ENCODE measurements around the gene PPIE.
"Not testable (repeated sequence)": the region's sequence is repeated elsewhere in the genome, so short reads cannot be mapped to it uniquely, and the experiment has no call there.

Gene PPIE

GRCh38 chr1:39759436-39759726, 20.7 kb downstream of the PPIE start:
- H3K9me3 ChIP-seq: no peaks in the 10 kb centered on the region
- intact Hi-C loops (cut with DNase I; ENCODE audit: low total_unique reads): no loop called here
- DNase-seq: no peak
- no peaks in the 10 kb centered on the region for H3K4me1 ChIP-seq
- H3K27me3 ChIP-seq: no peaks in the 10 kb centered on the region
- no peak overlapping the region for H3K27ac ChIP-seq
- peaks cover 27 to 86% (median 52%) of the 10 kb centered on the region in 3 donors for H3K36me3 ChIP-seq
- TF ChIP-seq CTCF (IDR thresholded peaks at IDR 0.05): no peak
- no peak overlapping the region for H3K4me3 ChIP-seq

- Histone ChIP-seq H3K27me3 (no peaks in the 10 kb centered on the region), H3K36me3 (peaks cover 18 to 77% (median 46%) of the 10 kb centered on the region in 3 donors), H3K27ac (no peak overlapping the region), H3K4me3 (no peak overlapping the region), H3K9me3 (no peaks in the 10 kb centered on the region), H3K4me1 (no peaks in the 10 kb centered on the region)
- no peak for TF ChIP-seq CTCF (IDR thresholded peaks at IDR 0.05)
- DNase-seq: no peak
- intact Hi-C loops (cut with DNase I; ENCODE audit: low total_unique reads): no loop called here
Measured at GRCh38 chr1:39760074-39761008, 21.7 kb downstream of the PPIE start.

- H3K36me3 ChIP-seq: peaks cover 12 to 70% (median 43%) of the 10 kb centered on the region in 3 donors
- no peak overlapping the region for H3K27ac ChIP-seq
- intact Hi-C loops (cut with DNase I; ENCODE audit: low total_unique reads): no loop called here
- no peaks in the 10 kb centered on the region for H3K27me3 ChIP-seq
- no peaks in the 10 kb centered on the region for H3K9me3 ChIP-seq
- DNase-seq: no peak
- no peak overlapping the region for H3K4me3 ChIP-seq
- TF ChIP-seq CTCF (IDR thresholded peaks at IDR 0.05): no peak
- H3K4me1 ChIP-seq: no peaks in the 10 kb centered on the region
Measured at GRCh38 chr1:39761016-39761415, 22.3 kb downstream of the PPIE start.

GRCh38 chr1:39761557-39762260, 23.0 kb downstream of the PPIE start:
- H3K4me3 ChIP-seq: no peak overlapping the region
- H3K27ac ChIP-seq: no peak overlapping the region
- H3K27me3 ChIP-seq: no peaks in the 10 kb centered on the region
- no peaks in the 10 kb centered on the region for H3K9me3 ChIP-seq
- intact Hi-C loops (cut with DNase I; ENCODE audit: low total_unique reads): no loop called here
- TF ChIP-seq CTCF (IDR thresholded peaks at IDR 0.05): no peak
- peaks cover 10 to 63% (median 39%) of the 10 kb centered on the region in 3 donors for H3K36me3 ChIP-seq
- no peaks in the 10 kb centered on the region for H3K4me1 ChIP-seq
- DNase-seq: no peak

GRCh38 chr1:39762550-39763540, 24.2 kb downstream of the PPIE start:
- H3K9me3 ChIP-seq: no peaks in the 10 kb centered on the region
- no peak for DNase-seq
- no peak for TF ChIP-seq CTCF (IDR thresholded peaks at IDR 0.05)
- H3K36me3 ChIP-seq: peaks cover 10 to 52% (median 28%) of the 10 kb centered on the region in 3 donors
- H3K4me1 ChIP-seq: no peaks in the 10 kb centered on the region
- no peak overlapping the region for H3K27ac ChIP-seq
- no peak overlapping the region for H3K4me3 ChIP-seq
- no peaks in the 10 kb centered on the region for H3K27me3 ChIP-seq
- intact Hi-C loops (cut with DNase I; ENCODE audit: low total_unique reads): no loop called here

- peaks cover 3 to 42% (median 18%) of the 10 kb centered on the region in 3 donors for H3K36me3 ChIP-seq
- H3K27ac ChIP-seq; H3K27me3 ChIP-seq; H3K4me1 ChIP-seq; DNase-seq; H3K4me3 ChIP-seq; H3K9me3 ChIP-seq; intact Hi-C loops (cut with DNase I; ENCODE audit: low total_unique reads): not testable (repeated sequence)
Measured at GRCh38 chr1:39763619-39764374, 25.1 kb downstream of the PPIE start.

GRCh38 chr1:39764512-39764911, 25.8 kb downstream of the PPIE start:
- H3K4me1 ChIP-seq; H3K27me3 ChIP-seq; H3K4me3 ChIP-seq; H3K9me3 ChIP-seq; H3K27ac ChIP-seq; DNase-seq; intact Hi-C loops (cut with DNase I; ENCODE audit: low total_unique reads): not testable (repeated sequence)
- H3K36me3 ChIP-seq: peaks cover 0 to 35% (median 12%) of the 10 kb centered on the region in 3 donors

Measured in tibial artery (tissue), 4 donors.